ENCODE measurements around the gene VMP1. TPM values are rescaled to one million over a fixed set of nuclear protein-coding genes. Genes with fewer than 3 reads are reported as not detected.
"Not testable (repeated sequence)": the region's sequence is repeated elsewhere in the genome, so short reads cannot be mapped to it uniquely, and the experiment has no call there.

Gene VMP1
- total RNA-seq, 2 donors from 2014 or later: 48.0 to 63.4 TPM

GRCh38 chr17:59783221-59784047 lies 76.0 kb downstream of the VMP1 start:
- Histone ChIP-seq H3K4me1 (peaks cover 0 to 47% of the 10 kb centered on the region in 2 donors), H3K36me3 (no peaks in the 10 kb centered on the region), H3K9me3 (no peaks in the 10 kb centered on the region), H3K27me3 (peaks cover 0 to 5% of the 10 kb centered on the region in 2 donors), H3K27ac (peak overlapping the region; percentile 67 to 86), H3K4me3 (peak overlapping the region in 1 of 2 donors; percentile 7)
- no peak for DNase-seq (ENCODE audit: low spot score)
- TF ChIP-seq CTCF (IDR thresholded peaks at IDR 0.05): no peak

- Histone ChIP-seq H3K4me1 (peaks cover 0 to 47% of the 10 kb centered on the region in 2 donors), H3K36me3 (no peaks in the 10 kb centered on the region), H3K9me3 (no peaks in the 10 kb centered on the region), H3K4me3 (no peak overlapping the region), H3K27me3 (peaks cover 0 to 5% of the 10 kb centered on the region in 2 donors), H3K27ac (peak overlapping the region in 1 of 2 donors; percentile 86)
- no peak for DNase-seq (ENCODE audit: low spot score)
- no peak for TF ChIP-seq CTCF (IDR thresholded peaks at IDR 0.05)
These were observed 77.8 kb downstream of the VMP1 start for GRCh38 chr17:59785091-59785799.

DNA sequence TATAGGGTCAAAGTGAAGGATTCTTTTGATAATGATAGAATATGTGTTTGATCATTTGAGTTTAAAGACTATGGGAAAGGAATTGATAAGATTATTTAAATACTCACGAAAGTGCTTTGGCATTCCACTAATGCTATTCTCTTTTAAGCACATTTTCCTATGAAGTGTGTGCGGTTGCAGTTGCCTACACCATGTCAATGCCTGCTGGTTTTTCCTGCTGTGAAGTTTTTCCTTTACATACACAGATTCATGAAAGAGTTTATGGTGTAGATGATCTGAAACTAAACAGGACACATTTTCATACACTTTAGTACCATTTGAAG lies 78.7 kb downstream of the VMP1 start:
- peaks cover 0 to 5% of the 10 kb centered on the region in 2 donors for H3K27me3 ChIP-seq
- DNase-seq (ENCODE audit: low spot score): no peak
- TF ChIP-seq CTCF (IDR thresholded peaks at IDR 0.05): no peak
- H3K36me3 ChIP-seq: no peaks in the 10 kb centered on the region
- peak overlapping the region; percentile 60 to 86 for H3K27ac ChIP-seq
- H3K4me1 ChIP-seq: peaks cover 0 to 47% of the 10 kb centered on the region in 2 donors
- H3K9me3 ChIP-seq: no peaks in the 10 kb centered on the region
- no peak overlapping the region for H3K4me3 ChIP-seq

DNA sequence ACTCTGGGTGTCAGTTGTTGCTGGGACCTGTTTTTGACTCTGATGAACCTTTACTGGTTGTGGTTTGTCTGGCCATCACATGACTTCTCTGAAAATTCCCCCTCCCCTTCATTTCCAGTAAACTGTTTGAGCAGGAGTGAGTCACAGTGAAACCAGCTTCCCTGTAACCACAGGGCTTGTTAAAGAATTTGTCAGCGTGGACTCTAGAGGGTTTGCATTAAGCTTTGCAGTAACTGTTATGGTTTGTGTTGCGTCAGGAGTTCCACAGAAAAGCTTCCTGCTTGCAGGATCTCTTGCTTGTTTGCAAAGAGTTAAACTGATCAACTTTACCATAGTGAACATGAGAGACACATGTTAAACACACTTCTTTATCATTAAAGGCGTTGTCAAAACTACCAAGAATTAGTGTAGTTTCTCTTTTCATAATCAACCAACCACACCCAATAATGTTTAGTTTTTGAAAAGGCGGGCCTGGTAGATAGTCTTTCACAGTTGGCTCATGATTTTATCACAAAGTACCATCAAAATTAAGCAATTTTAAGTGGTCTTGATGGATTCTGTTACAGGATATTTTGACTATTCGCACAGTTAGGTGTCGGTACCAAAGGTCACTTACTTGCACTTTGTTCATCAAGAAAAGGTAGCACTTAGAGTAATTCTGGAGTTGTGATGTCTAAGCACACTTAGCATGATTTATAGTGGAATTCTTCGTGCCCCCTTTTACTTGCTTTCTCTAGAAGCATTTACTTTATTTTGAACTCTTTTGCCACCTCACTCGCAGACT lies 79.3 kb downstream of the VMP1 start:
- Histone ChIP-seq H3K4me1 (peaks cover 0 to 47% of the 10 kb centered on the region in 2 donors), H3K27ac (peak overlapping the region; percentile 60 to 86), H3K27me3 (no peaks in the 10 kb centered on the region), H3K4me3 (no peak overlapping the region), H3K36me3 (no peaks in the 10 kb centered on the region), H3K9me3 (no peaks in the 10 kb centered on the region)
- DNase-seq (ENCODE audit: low spot score): peak; percentile 69
- TF ChIP-seq CTCF (IDR thresholded peaks at IDR 0.05): no peak

DNA sequence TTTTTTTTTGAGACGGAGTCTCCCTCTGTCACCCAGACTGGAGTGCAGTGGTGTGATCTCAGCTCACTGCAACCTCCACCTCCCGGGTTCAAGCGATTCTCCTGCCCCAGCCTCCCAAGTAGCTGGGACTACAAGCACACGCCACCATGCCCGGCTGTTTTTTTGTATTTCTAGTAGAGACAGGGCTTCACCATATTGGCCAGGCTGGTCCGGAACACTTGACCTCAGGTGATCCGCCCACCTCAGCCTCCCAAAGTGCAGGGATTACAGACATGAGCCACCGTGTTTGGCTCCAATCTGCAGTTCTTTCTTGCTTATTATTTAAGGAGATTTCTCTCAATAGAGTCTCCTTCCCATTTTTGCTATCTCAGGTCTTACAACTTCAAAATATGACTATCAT lies 82.4 kb downstream of the VMP1 start:
- H3K36me3 ChIP-seq; DNase-seq (ENCODE audit: low spot score): not testable (repeated sequence)
- peak overlapping the region in 1 of 2 donors; percentile 25 for H3K27ac ChIP-seq

DNA sequence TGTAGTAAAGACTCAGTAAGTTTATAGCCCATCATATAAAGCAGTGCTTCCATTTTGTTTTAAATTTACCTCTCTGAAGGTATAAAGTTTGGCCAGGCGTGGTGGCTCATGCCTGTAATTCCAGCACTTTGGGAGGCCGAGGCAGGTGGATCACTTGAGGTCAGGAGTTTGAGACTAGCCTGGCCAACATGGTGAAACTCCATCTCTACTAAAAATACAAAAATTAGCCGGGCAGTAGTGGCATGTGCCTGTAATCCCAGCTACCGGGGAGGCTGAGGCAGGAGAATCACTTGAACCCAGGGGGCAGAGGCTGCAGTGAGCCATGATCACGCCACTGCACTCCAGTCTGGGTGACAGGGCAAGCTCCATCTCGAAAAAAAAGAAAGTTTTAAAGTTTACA lies 83.0 kb downstream of the VMP1 start:
- not testable (repeated sequence) for H3K4me3 ChIP-seq, H3K36me3 ChIP-seq

More for the DNA sequence above, 82.4 kb downstream of the VMP1 start:
- not testable (repeated sequence) for H3K9me3 ChIP-seq, H3K27me3 ChIP-seq, H3K4me3 ChIP-seq
- H3K4me1 ChIP-seq: peaks cover 0 to 26% of the 10 kb centered on the region in 2 donors

More for the DNA sequence above, 83.0 kb downstream of the VMP1 start:
- Histone ChIP-seq H3K4me1 (peaks cover 0 to 22% of the 10 kb centered on the region in 2 donors), H3K27ac (peak overlapping the region; percentile 25 to 27)
- H3K9me3 ChIP-seq; H3K27me3 ChIP-seq; DNase-seq (ENCODE audit: low spot score): not testable (repeated sequence)
